Natural killer cell (primary cell): ENCODE results near the gene PDK2. TPM values are rescaled to one million over a fixed set of nuclear protein-coding genes. Genes with fewer than 3 reads are reported as not detected.

Experiments
- ATAC-seq, 3 donors: fragments of 150-1000 bp in 2 of 3; fragments of 200-7000 bp in 1 of 3; cut with Tn5 transposase; 1 replicate in 1 of 3; 2 replicates in 2 of 3; pipeline ENCODE4 v1.10.0; 2021; ENCODE audit warnings: mild to moderate bottlenecking in 2 of 3, moderate library complexity in 2 of 3
- DNase-seq, 2 donors: peaks; one replicate each; pipeline versions ENCODE4 v3.0.0 to v3.0.0-alpha.2; 2013 to 2021; ENCODE audit warnings: mixed read lengths in 1 of 2
- H3K27ac ChIP-seq: one replicate; pipeline ENCODE4 v1.5.1; 2013; ENCODE audit warnings: mild to moderate bottlenecking, low read length
- H3K27me3 ChIP-seq: one replicate; pipeline ENCODE4 v1.6.1; 2013; ENCODE audit warnings: low read length; ENCODE audit not compliant: control insufficient read depth, insufficient read depth
- H3K36me3 ChIP-seq: one replicate; pipeline ENCODE4 v1.6.1; 2013; ENCODE audit warnings: low read length; ENCODE audit not compliant: control insufficient read depth, insufficient read depth
- H3K4me1 ChIP-seq: one replicate; pipeline ENCODE4 v1.6.1; 2013; ENCODE audit warnings: low read length; ENCODE audit not compliant: control insufficient read depth, insufficient read depth
- H3K4me3 ChIP-seq: one replicate; pipeline ENCODE4 v1.5.1; 2013; ENCODE audit warnings: low read length
- H3K9me3 ChIP-seq: one replicate; pipeline ENCODE4 v1.6.1; 2013; ENCODE audit warnings: low read length; ENCODE audit not compliant: control insufficient read depth, insufficient read depth
- H3K27ac Mint-ChIP-seq, 2 donors: one replicate each; pipeline ENCODE4 v1.8.0; 2022; ENCODE audit warnings: mild to moderate bottlenecking in 2 of 2, mixed read lengths in 2 of 2, moderate library complexity in 1 of 2
- H3K27me3 Mint-ChIP-seq, 2 donors: one replicate each; pipeline ENCODE4 v1.8.0; 2022; ENCODE audit warnings: low read depth in 2 of 2, mixed read lengths in 2 of 2
- H3K36me3 Mint-ChIP-seq: one replicate; pipeline ENCODE4 v1.8.0; 2022; ENCODE audit warnings: mixed read lengths
- H3K4me1 Mint-ChIP-seq, 2 donors: one replicate each; pipeline ENCODE4 v1.8.0; 2022; ENCODE audit warnings: mixed read lengths in 2 of 2
- H3K4me3 Mint-ChIP-seq: one replicate; pipeline ENCODE4 v1.8.0; 2022; ENCODE audit warnings: mild to moderate bottlenecking, moderate library complexity, mixed read lengths
- H3K9me3 Mint-ChIP-seq, 2 donors: one replicate each; pipeline ENCODE4 v1.8.0; 2022; ENCODE audit warnings: mixed read lengths in 2 of 2
- WGBS: methylation state at CpG from one replicate; pipeline ENCODE4 v1.1.7; 2013; ENCODE audit warnings: missing lambda C conversion rate; ENCODE audit not compliant: insufficient coverage; 5-methylcytosine and 5-hydroxymethylcytosine counted together
- intact Hi-C: fragments of 100-400 bp; cut with micrococcal nuclease; formaldehyde crosslinking; loops from one replicate; pipeline ENCODE4 v1.14.2; 2022
- total RNA-seq, 4 donors: library from RNA; stranded (reverse); fragments of 120-200 nt in 1 of 4; gene quantifications; one replicate each; pipeline versions ENCODE4 v1.2.3 to v1.2.4, GENCODE V29; 2013 to 2022
- TF ChIP-seq, protein P1 (sequence below): fragments of 200-600 bp; IDR thresholded peaks from one replicate; pipeline ENCODE4 v1.8.0; 2022; ENCODE audit warnings: antibody characterized with exemption

PDK2 gene
- total RNA-seq, 3 donors from 2014 or later (not counting 1 experiment from before 2014, with no cell fraction given) = 23.2 to 32.9 (median 23.6) TPM

DNA sequence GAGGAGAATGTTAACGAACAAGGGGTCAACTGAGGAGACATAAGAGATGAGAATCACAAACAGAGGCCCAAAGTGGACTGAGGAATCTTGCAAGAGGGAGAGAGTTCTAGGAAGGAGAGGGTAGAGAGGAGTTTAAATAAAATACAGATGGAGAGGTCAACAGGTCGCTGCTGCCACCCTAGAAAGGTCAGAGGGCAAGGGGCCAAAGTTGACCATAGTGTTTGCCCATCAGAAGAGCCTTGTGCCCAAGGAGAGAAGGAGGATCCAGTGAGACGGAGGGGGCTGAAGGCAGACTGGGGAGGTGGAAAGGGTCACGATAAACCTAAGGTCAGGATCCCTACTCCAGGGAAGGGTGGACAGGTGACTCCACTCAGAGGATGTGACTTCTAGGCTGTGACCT is 46.2 kb upstream of the PDK2 start:
- no peak for DNase-seq
- Mint-ChIP-seq H3K9me3 (no peaks in the 10 kb centered on the region), H3K4me3 (no peak overlapping the region), H3K4me1 (no peaks in the 10 kb centered on the region), H3K27ac (no peak overlapping the region), H3K36me3 (no peaks in the 10 kb centered on the region), H3K27me3 (peaks cover 0 to 13% of the 10 kb centered on the region in 2 donors)
- Histone ChIP-seq H3K9me3 (no peaks in the 10 kb centered on the region), H3K36me3 (no peaks in the 10 kb centered on the region), H3K4me3 (no peak overlapping the region), H3K4me1 (no peaks in the 10 kb centered on the region), H3K27ac (no peak overlapping the region), H3K27me3 (no peaks in the 10 kb centered on the region)
- WGBS = 88% methylated on average over 4 of the region's 4 CpGs
- intact Hi-C loops = no loop called here
- ATAC-seq = no peak
- TF ChIP-seq, protein P1, sequence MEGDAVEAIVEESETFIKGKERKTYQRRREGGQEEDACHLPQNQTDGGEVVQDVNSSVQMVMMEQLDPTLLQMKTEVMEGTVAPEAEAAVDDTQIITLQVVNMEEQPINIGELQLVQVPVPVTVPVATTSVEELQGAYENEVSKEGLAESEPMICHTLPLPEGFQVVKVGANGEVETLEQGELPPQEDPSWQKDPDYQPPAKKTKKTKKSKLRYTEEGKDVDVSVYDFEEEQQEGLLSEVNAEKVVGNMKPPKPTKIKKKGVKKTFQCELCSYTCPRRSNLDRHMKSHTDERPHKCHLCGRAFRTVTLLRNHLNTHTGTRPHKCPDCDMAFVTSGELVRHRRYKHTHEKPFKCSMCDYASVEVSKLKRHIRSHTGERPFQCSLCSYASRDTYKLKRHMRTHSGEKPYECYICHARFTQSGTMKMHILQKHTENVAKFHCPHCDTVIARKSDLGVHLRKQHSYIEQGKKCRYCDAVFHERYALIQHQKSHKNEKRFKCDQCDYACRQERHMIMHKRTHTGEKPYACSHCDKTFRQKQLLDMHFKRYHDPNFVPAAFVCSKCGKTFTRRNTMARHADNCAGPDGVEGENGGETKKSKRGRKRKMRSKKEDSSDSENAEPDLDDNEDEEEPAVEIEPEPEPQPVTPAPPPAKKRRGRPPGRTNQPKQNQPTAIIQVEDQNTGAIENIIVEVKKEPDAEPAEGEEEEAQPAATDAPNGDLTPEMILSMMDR = no peak

DNA sequence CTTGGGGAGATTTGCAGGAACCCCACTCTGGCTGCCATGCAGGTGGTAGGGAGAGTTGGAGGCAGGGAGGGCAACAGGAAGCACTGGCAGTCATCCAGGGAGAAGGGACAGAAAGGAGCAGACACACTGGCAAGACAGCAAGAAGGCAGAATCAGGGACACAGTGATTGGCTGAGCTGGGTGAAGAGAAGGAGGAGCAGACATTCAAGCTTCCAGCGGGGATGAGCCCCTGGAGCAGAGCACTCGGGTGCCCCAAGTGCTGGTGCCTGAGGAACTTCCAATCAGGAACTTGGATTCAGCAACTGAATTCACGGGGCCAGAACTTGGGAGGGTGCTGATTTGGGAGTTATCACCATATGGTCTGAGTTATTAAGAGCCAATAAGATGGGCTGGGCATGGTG is 45.5 kb upstream of the PDK2 start:
- Mint-ChIP-seq H3K9me3 (no peaks in the 10 kb centered on the region), H3K27me3 (peaks cover 0 to 10% of the 10 kb centered on the region in 2 donors), H3K36me3 (no peaks in the 10 kb centered on the region), H3K27ac (no peak overlapping the region), H3K4me3 (no peak overlapping the region), H3K4me1 (no peaks in the 10 kb centered on the region)
- TF ChIP-seq, protein P1 = no peak
- ATAC-seq (no peak), DNase-seq (no peak)
- no peak overlapping the region for H3K27ac ChIP-seq
- H3K36me3 ChIP-seq = no peaks in the 10 kb centered on the region
- intact Hi-C loops = no loop called here
- no peaks in the 10 kb centered on the region for H3K9me3 ChIP-seq
- peaks cover under 1% of the 10 kb centered on the region for H3K4me1 ChIP-seq
- no peak overlapping the region for H3K4me3 ChIP-seq
- H3K27me3 ChIP-seq = no peaks in the 10 kb centered on the region
- WGBS = 91% methylated on average over 3 of the region's 3 CpGs

DNA sequence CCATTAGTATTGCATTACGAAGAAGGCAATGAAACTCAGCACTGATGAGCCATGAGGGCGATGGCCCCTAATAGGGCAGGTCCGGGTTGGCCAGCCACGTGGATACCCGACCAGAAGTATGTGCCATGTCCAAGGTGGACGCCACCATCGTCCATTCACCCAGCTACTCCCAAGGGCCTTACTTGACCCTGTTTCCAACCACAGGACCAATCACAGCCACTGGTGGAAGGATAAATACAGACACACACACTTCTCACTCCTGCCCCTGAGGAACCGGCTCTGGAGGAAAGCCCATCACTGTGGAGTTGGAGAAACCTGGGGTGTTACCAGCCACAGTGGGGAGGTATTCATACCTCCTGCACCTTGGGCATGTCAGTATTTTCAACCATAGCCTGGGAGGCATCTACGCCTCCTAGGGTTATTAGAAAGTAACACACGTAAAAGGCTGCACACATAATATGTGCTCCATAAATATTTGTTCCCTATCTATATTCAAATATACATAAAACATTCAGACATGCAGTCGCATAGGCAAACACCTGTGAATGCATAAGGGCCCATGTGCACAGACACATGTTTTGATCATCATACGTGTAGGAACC is 44.6 kb upstream of the PDK2 start:
- Histone ChIP-seq H3K36me3 (no peaks in the 10 kb centered on the region), H3K27ac (no peak overlapping the region), H3K9me3 (no peaks in the 10 kb centered on the region), H3K27me3 (no peaks in the 10 kb centered on the region), H3K4me3 (no peak overlapping the region), H3K4me1 (peaks cover 10% of the 10 kb centered on the region)
- 95% methylated on average over 11 of the region's 12 CpGs for WGBS
- H3K9me3 Mint-ChIP-seq = no peaks in the 10 kb centered on the region
- no peak overlapping the region for H3K4me3 Mint-ChIP-seq
- peaks cover 5 to 7% of the 10 kb centered on the region in 2 donors for H3K4me1 Mint-ChIP-seq
- H3K36me3 Mint-ChIP-seq = no peaks in the 10 kb centered on the region
- ATAC-seq (no peak), DNase-seq (no peak)
- TF ChIP-seq, protein P1 = no peak
- intact Hi-C loops = no loop called here
- peaks cover 6 to 17% of the 10 kb centered on the region in 2 donors for H3K27me3 Mint-ChIP-seq
- no peak overlapping the region for H3K27ac Mint-ChIP-seq

DNA sequence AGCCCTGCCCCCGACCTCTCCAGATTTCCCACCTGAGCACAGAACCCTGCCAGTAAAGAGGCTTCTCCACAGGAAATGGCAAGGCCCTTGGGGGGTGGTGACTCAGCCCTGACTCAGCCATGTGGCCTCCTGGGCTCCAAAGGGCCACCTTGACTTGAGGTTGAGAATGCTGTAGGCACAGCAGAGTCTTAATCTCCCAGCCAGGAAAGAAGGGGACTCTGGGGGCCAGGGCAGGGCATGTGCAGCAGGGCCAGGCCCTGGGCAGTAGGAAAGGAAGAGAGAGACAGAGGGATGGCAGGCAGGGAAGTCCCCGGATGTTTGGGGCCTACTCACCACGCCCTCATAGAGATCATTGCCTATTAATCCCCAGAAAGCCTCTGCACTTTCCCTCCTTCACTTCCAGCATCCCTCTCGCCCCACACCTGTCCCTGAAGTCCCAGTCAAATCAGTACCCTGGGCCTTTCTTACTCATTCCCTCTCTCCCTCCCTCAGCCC is 44.0 kb upstream of the PDK2 start:
- Histone ChIP-seq H3K4me1 (peaks cover 13% of the 10 kb centered on the region), H3K36me3 (no peaks in the 10 kb centered on the region), H3K27me3 (peaks cover 3% of the 10 kb centered on the region), H3K4me3 (no peak overlapping the region), H3K27ac (no peak overlapping the region), H3K9me3 (no peaks in the 10 kb centered on the region)
- TF ChIP-seq, protein P1 = no peak
- Mint-ChIP-seq H3K4me3 (no peak overlapping the region), H3K27ac (no peak overlapping the region), H3K4me1 (peaks cover 5 to 11% of the 10 kb centered on the region in 2 donors), H3K36me3 (no peaks in the 10 kb centered on the region), H3K9me3 (no peaks in the 10 kb centered on the region), H3K27me3 (peaks cover 6 to 20% of the 10 kb centered on the region in 2 donors)
- ATAC-seq (no peak), DNase-seq (no peak)
- intact Hi-C loops = no loop called here
- WGBS = 62% methylated on average over 4 of the region's 4 CpGs
